ENCODE measurements around the gene TMEM41A. TPM values are rescaled to one million over a fixed set of nuclear protein-coding genes. Genes with fewer than 3 reads are reported as not detected.

The TMEM41A gene
- polyA plus RNA-seq, 1 donor (not counting 4 experiments of a cell fraction or from before 2014, with no cell fraction given), result 31.9 TPM

DNA sequence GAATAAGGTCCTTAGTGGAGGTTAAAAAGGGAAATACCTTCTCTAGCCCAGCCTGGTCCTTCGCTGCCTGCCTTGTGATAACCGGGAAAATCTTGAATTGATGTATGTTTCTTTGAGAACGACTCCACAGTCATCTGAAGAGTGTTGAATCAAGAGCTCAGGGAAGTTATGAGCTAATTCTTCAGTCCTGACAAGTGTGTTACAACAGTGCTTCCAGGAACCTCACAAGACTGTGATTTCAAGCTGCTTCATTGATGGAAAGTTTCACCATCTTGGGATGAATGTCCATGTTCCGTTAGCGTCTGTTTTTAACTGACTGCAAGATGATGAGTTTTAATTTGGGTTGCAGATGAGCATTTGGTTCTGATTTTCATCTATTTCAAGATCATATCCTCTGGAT, 12.4 kb downstream of the TMEM41A start:
- H3K27ac ChIP-seq (ENCODE audit: control insufficient read depth, insufficient read depth, low read length), result no peak overlapping the region
- H3K9me3 ChIP-seq (ENCODE audit: control insufficient read depth, low read depth, low read length), result no peaks in the 10 kb centered on the region
- no peaks in the 10 kb centered on the region for H3K27me3 ChIP-seq (ENCODE audit: control insufficient read depth, extremely low read depth, insufficient read depth, low read length)
- no peak overlapping the region for H2AFZ ChIP-seq (ENCODE audit: control insufficient read depth, low read length)
- H3K9ac ChIP-seq (ENCODE audit: control insufficient read depth, extremely low read depth, insufficient read depth, low read length), result no peak overlapping the region
- H3K4me2 ChIP-seq (ENCODE audit: control insufficient read depth, extremely low read depth, insufficient read depth, low read depth, low read length), result no peak overlapping the region
- no peaks in the 10 kb centered on the region for H3K79me2 ChIP-seq (ENCODE audit: control insufficient read depth, insufficient read depth, low read length)
- no peak for FAIRE-seq
- H3K4me3 ChIP-seq (ENCODE audit: control insufficient read depth in 2 of 3, extremely low read depth in 1 of 3, insufficient read depth in 2 of 3, low read depth in 1 of 3, low read length in 3 of 3), result no peak overlapping the region
- H3K36me3 ChIP-seq (ENCODE audit: control insufficient read depth in 2 of 2, extremely low read depth in 1 of 2, insufficient read depth in 2 of 2, low read length in 2 of 2), result peaks cover 7 to 14% of the 10 kb centered on the region in 2 experiments
- no peak for DNase-seq (ENCODE audit: low read depth, low spot score)
- H3K4me1 ChIP-seq (ENCODE audit: control insufficient read depth, extremely low read depth, insufficient read depth, low read length), result peaks cover 14% of the 10 kb centered on the region
- no peaks in the 10 kb centered on the region for H4K20me1 ChIP-seq (ENCODE audit: control insufficient read depth, extremely low read depth, insufficient read depth, low read length)
- no peaks in the 10 kb centered on the region for H3K9me1 ChIP-seq (ENCODE audit: control insufficient read depth, extremely low read depth, insufficient read depth, low read length)
- dilution Hi-C loops (cut with MboI; ENCODE audit: extremely low pct_ligation_motif_present, low sequenced_read_pairs), result no loop called here
- TF ChIP-seq, protein P1, sequence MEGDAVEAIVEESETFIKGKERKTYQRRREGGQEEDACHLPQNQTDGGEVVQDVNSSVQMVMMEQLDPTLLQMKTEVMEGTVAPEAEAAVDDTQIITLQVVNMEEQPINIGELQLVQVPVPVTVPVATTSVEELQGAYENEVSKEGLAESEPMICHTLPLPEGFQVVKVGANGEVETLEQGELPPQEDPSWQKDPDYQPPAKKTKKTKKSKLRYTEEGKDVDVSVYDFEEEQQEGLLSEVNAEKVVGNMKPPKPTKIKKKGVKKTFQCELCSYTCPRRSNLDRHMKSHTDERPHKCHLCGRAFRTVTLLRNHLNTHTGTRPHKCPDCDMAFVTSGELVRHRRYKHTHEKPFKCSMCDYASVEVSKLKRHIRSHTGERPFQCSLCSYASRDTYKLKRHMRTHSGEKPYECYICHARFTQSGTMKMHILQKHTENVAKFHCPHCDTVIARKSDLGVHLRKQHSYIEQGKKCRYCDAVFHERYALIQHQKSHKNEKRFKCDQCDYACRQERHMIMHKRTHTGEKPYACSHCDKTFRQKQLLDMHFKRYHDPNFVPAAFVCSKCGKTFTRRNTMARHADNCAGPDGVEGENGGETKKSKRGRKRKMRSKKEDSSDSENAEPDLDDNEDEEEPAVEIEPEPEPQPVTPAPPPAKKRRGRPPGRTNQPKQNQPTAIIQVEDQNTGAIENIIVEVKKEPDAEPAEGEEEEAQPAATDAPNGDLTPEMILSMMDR (optimal IDR thresholded peaks at IDR 0.05 in 1 of 3, IDR thresholded peaks at IDR 0.05 in 1 of 3, conservative IDR thresholded peaks at IDR 0.05 in 1 of 3; ENCODE audit: extremely low read depth in 1 of 3, insufficient read depth in 2 of 3, low read length in 3 of 3), result no peak
- no peak for TF ChIP-seq EZH2 (IDR thresholded peaks at IDR 0.05; ENCODE audit: low read length)

DNA sequence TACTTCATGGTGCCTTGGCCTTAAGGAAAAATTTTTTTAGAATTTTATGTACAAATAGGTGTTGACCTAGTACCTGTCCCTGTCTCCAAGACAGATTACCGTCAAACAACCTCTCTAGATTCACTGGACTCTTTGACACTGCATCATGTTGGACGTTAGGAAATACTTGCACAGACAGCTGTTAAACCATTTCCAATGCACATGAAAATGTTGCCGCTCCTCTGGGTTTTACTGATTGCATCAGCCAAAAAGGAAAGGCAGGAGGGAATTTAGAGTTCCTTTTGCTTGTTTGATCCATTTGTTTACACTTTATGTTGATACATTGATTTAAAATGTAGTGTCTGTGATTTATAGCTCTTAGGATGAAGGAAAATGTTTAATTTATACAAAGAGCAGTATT, 14.5 kb downstream of the TMEM41A start:
- Histone ChIP-seq H3K27me3 (ENCODE audit: control insufficient read depth, extremely low read depth, insufficient read depth, low read length) (no peaks in the 10 kb centered on the region), H3K9ac (ENCODE audit: control insufficient read depth, extremely low read depth, insufficient read depth, low read length) (no peak overlapping the region), H3K9me3 (ENCODE audit: control insufficient read depth, low read depth, low read length) (no peaks in the 10 kb centered on the region), H3K27ac (ENCODE audit: control insufficient read depth, insufficient read depth, low read length) (no peak overlapping the region), H3K4me3 (ENCODE audit: control insufficient read depth in 2 of 3, extremely low read depth in 1 of 3, insufficient read depth in 2 of 3, low read depth in 1 of 3, low read length in 3 of 3) (no peak overlapping the region), H3K4me1 (ENCODE audit: control insufficient read depth, extremely low read depth, insufficient read depth, low read length) (peaks cover 3% of the 10 kb centered on the region), H3K4me2 (ENCODE audit: control insufficient read depth, extremely low read depth, insufficient read depth, low read depth, low read length) (no peak overlapping the region), H2AFZ (ENCODE audit: control insufficient read depth, low read length) (no peak overlapping the region), H3K79me2 (ENCODE audit: control insufficient read depth, insufficient read depth, low read length) (no peaks in the 10 kb centered on the region), H4K20me1 (ENCODE audit: control insufficient read depth, extremely low read depth, insufficient read depth, low read length) (no peaks in the 10 kb centered on the region), H3K36me3 (ENCODE audit: control insufficient read depth in 2 of 2, extremely low read depth in 1 of 2, insufficient read depth in 2 of 2, low read length in 2 of 2) (peaks cover 6 to 9% of the 10 kb centered on the region in 2 experiments), H3K9me1 (ENCODE audit: control insufficient read depth, extremely low read depth, insufficient read depth, low read length) (no peaks in the 10 kb centered on the region)
- DNase-seq (ENCODE audit: low read depth, low spot score) (no peak), FAIRE-seq (no peak)
- TF ChIP-seq, protein P1 (optimal IDR thresholded peaks at IDR 0.05 in 1 of 3, IDR thresholded peaks at IDR 0.05 in 1 of 3, conservative IDR thresholded peaks at IDR 0.05 in 1 of 3; ENCODE audit: extremely low read depth in 1 of 3, insufficient read depth in 2 of 3, low read length in 3 of 3), result no peak
- no peak for TF ChIP-seq EZH2 (IDR thresholded peaks at IDR 0.05; ENCODE audit: low read length)
- dilution Hi-C loops (cut with MboI; ENCODE audit: extremely low pct_ligation_motif_present, low sequenced_read_pairs), result no loop called here

Data from keratinocyte (primary cell).